Measurements from ENCODE around the gene PDZD2. TPM values are rescaled to one million over a fixed set of nuclear protein-coding genes. Genes with fewer than 3 reads are reported as not detected.

PDZD2 gene
- total and polyA plus RNA-seq, 2 experiments from 2014 or later, result 1.7 to 4.0 TPM

DNA sequence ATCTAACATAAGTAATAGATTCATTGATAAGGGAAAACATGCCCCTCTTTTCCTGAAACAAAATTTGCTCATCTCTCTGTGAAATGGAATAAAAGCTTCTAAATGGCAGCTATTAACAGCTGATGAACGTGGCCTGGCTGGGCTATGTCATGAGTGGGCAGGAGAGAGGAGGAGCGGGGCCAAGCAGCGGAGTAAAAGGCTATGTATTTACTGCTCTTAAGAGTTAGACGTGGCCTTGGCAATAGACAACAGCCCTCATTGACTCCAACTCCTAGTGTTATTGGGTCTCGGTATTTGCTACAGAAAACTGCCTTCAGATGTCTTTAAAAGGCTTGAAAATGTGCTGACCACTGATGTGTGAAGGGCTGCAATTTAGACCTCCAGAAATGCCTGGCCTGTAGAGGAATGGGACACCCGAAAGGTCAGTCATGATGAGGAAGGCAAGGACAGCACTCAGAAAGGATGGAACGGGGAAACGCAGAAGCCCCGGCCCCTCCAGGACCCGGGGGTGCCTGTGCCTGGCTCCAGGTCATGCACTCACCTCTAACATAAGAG, 116.8 kb downstream of the PDZD2 start:
- DNase-seq (ENCODE audit: low spot score), result no peak
- no peaks in the 10 kb centered on the region for H3K9me3 ChIP-seq (ENCODE audit: low read depth)
- 87% methylated on average over 10 of the region's 10 CpGs for WGBS (ENCODE audit: low lambda C conversion rate, missing lambda C conversion rate)
- no peak overlapping the region for H3K4me3 ChIP-seq
- H3K9me2 ChIP-seq (replicated peaks; ENCODE audit: insufficient read depth), result no peaks in the 10 kb centered on the region
- no peaks in the 10 kb centered on the region for H3K79me2 ChIP-seq
- H2AFZ ChIP-seq, result no peak overlapping the region
- no peaks in the 10 kb centered on the region for H4K20me1 ChIP-seq (ENCODE audit: insufficient read depth, poor library complexity, severe bottlenecking)
- no peaks in the 10 kb centered on the region for H3K27me3 ChIP-seq
- H3K4me1 ChIP-seq (ENCODE audit: insufficient read depth), result peaks cover 4% of the 10 kb centered on the region
- TF ChIP-seq EZH2 (IDR thresholded peaks at IDR 0.05; ENCODE audit: borderline replicate concordance), result no peak
- no peak for TF ChIP-seq EZH2phosphoT487 (IDR thresholded peaks at IDR 0.05; ENCODE audit: low read depth, severe bottlenecking, unreplicated experiment)
- no peak overlapping the region for H3K27ac ChIP-seq
- H3K36me3 ChIP-seq (replicated peaks; ENCODE audit: insufficient read depth, low read depth), result no peaks in the 10 kb centered on the region
- no peak overlapping the region for H3K4me2 ChIP-seq

DNA sequence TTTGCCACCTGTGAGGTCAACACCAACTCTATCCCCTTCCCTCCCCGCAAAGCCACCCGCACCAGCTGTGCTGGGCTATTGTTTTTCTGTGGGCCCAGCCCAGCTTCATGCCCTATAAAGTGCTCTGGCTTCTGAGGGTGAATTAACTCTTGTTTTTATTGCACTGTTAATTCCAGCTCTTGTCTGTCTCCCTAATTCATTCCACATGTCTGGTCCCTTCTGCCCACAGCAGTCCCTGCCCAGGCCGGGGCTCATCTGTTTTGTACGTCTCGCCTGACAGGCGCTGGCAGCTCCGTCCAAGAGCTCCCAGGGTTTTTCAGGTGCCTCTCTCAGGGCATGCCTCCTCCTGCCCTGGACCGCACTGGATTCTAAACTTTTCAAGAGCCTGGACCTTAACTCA, 118.9 kb downstream of the PDZD2 start:
- Histone ChIP-seq H3K4me3 (no peak overlapping the region), H3K27me3 (no peaks in the 10 kb centered on the region), H3K9me2 (replicated peaks; ENCODE audit: insufficient read depth) (no peaks in the 10 kb centered on the region), H3K79me2 (no peaks in the 10 kb centered on the region), H3K4me1 (ENCODE audit: insufficient read depth) (peaks cover 4% of the 10 kb centered on the region), H3K36me3 (replicated peaks; ENCODE audit: insufficient read depth, low read depth) (no peaks in the 10 kb centered on the region), H2AFZ (no peak overlapping the region), H3K9me3 (ENCODE audit: low read depth) (no peaks in the 10 kb centered on the region), H4K20me1 (ENCODE audit: insufficient read depth, poor library complexity, severe bottlenecking) (no peaks in the 10 kb centered on the region), H3K27ac (no peak overlapping the region), H3K4me2 (no peak overlapping the region)
- peak; percentile 35 for DNase-seq (ENCODE audit: low spot score)
- TF ChIP-seq, protein P1, sequence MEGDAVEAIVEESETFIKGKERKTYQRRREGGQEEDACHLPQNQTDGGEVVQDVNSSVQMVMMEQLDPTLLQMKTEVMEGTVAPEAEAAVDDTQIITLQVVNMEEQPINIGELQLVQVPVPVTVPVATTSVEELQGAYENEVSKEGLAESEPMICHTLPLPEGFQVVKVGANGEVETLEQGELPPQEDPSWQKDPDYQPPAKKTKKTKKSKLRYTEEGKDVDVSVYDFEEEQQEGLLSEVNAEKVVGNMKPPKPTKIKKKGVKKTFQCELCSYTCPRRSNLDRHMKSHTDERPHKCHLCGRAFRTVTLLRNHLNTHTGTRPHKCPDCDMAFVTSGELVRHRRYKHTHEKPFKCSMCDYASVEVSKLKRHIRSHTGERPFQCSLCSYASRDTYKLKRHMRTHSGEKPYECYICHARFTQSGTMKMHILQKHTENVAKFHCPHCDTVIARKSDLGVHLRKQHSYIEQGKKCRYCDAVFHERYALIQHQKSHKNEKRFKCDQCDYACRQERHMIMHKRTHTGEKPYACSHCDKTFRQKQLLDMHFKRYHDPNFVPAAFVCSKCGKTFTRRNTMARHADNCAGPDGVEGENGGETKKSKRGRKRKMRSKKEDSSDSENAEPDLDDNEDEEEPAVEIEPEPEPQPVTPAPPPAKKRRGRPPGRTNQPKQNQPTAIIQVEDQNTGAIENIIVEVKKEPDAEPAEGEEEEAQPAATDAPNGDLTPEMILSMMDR (IDR thresholded peaks at IDR 0.05; ENCODE audit: poor library complexity), result no peak
- TF ChIP-seq EZH2 (IDR thresholded peaks at IDR 0.05; ENCODE audit: borderline replicate concordance) (no peak), EZH2phosphoT487 (IDR thresholded peaks at IDR 0.05; ENCODE audit: low read depth, severe bottlenecking, unreplicated experiment) (no peak)
- 68% methylated on average over 8 of the region's 8 CpGs for WGBS (ENCODE audit: low lambda C conversion rate, missing lambda C conversion rate)

DNA sequence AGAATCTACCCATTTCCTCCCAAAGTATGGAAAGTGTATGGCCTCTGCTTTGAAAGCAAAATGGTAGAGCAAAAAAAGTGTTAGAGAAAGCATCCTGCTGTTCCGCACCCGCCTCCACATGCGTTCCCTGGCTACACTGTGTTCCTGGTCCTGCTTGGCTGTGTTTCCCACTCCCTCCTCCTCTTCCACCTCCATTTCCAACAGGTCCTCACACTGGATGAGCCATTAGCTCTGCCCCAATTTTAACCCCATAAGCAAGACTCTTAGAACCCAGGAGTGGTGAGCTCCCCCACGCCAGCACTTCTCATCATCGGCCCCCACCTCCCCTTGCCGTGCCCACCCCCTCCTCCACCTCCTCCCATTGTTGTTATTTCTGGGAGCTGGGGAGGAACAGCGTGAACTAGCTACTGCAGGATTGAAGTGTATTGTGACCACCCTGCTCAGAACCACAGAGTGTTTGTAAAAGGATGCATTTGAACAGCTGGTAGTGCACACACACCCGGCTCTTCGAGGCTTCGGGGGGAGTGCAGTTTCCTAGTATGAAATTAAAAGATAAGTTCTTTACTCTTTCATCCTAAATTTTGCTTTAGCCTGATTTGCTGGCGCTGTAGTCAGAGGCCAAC, 120.0 kb downstream of the PDZD2 start:
- Histone ChIP-seq H3K79me2 (no peaks in the 10 kb centered on the region), H3K4me3 (no peak overlapping the region)

DNA sequence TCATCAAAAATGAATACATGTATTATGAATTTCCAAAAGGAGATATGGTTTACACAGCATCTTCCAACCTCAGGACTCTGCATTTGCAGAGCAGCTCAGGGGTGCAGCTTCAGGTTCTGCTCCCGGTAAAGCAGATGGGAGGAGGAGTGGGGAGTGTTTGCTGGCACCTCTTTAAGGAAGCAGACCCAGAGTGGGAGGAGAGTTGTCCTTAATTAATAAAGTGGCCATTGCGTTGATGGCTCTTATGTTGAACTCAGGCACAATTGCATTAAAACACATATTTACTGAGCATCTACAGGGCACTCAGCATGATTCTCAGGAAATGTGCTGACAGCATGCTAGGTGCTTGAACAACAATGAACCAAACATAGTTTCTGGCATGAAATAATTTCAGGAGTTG, 121.0 kb downstream of the PDZD2 start:
- WGBS (ENCODE audit: low lambda C conversion rate, missing lambda C conversion rate), result 86% methylated on average over 2 of the region's 2 CpGs
- H3K27me3 ChIP-seq, result no peaks in the 10 kb centered on the region

More for the DNA sequence above, 120.0 kb downstream of the PDZD2 start:
- H3K27me3 ChIP-seq, result no peaks in the 10 kb centered on the region
- no peaks in the 10 kb centered on the region for H3K9me3 ChIP-seq (ENCODE audit: low read depth)
- H3K27ac ChIP-seq, result no peak overlapping the region
- no peaks in the 10 kb centered on the region for H3K36me3 ChIP-seq (replicated peaks; ENCODE audit: insufficient read depth, low read depth)
- TF ChIP-seq, protein P1 (IDR thresholded peaks at IDR 0.05; ENCODE audit: poor library complexity), result no peak
- TF ChIP-seq EZH2phosphoT487 (IDR thresholded peaks at IDR 0.05; ENCODE audit: low read depth, severe bottlenecking, unreplicated experiment) (no peak), EZH2 (IDR thresholded peaks at IDR 0.05; ENCODE audit: borderline replicate concordance) (no peak)
- no peak overlapping the region for H3K4me2 ChIP-seq
- DNase-seq (ENCODE audit: low spot score), result no peak
- H3K4me1 ChIP-seq (ENCODE audit: insufficient read depth), result peaks cover 4% of the 10 kb centered on the region
- H3K9me2 ChIP-seq (replicated peaks; ENCODE audit: insufficient read depth), result no peaks in the 10 kb centered on the region
- WGBS (ENCODE audit: low lambda C conversion rate, missing lambda C conversion rate), result 82% methylated on average over 11 of the region's 11 CpGs
- no peaks in the 10 kb centered on the region for H4K20me1 ChIP-seq (ENCODE audit: insufficient read depth, poor library complexity, severe bottlenecking)
- no peak overlapping the region for H2AFZ ChIP-seq

More for the DNA sequence above, 121.0 kb downstream of the PDZD2 start:
- no peaks in the 10 kb centered on the region for H4K20me1 ChIP-seq (ENCODE audit: insufficient read depth, poor library complexity, severe bottlenecking)
- no peak overlapping the region for H2AFZ ChIP-seq
- no peak overlapping the region for H3K4me3 ChIP-seq
- H3K27ac ChIP-seq, result no peak overlapping the region
- no peak overlapping the region for H3K4me2 ChIP-seq
- no peaks in the 10 kb centered on the region for H3K9me2 ChIP-seq (replicated peaks; ENCODE audit: insufficient read depth)
- no peaks in the 10 kb centered on the region for H3K79me2 ChIP-seq
- H3K4me1 ChIP-seq (ENCODE audit: insufficient read depth), result no peaks in the 10 kb centered on the region
- no peak for TF ChIP-seq EZH2 (IDR thresholded peaks at IDR 0.05; ENCODE audit: borderline replicate concordance)
- TF ChIP-seq EZH2phosphoT487 (IDR thresholded peaks at IDR 0.05; ENCODE audit: low read depth, severe bottlenecking, unreplicated experiment), result no peak
- TF ChIP-seq, protein P1 (IDR thresholded peaks at IDR 0.05; ENCODE audit: poor library complexity), result no peak
- DNase-seq (ENCODE audit: low spot score), result no peak
- no peaks in the 10 kb centered on the region for H3K36me3 ChIP-seq (replicated peaks; ENCODE audit: insufficient read depth, low read depth)
- no peaks in the 10 kb centered on the region for H3K9me3 ChIP-seq (ENCODE audit: low read depth)

All from hepatocyte (in vitro differentiated cells).